Rectal smooth muscle tissue (tissue), 1 donor: ENCODE data around the gene CTXN3.

Source experiments
- H3K27ac ChIP-seq: one replicate; pipeline ENCODE4 v1.7.0; 2013; ENCODE audit warnings: low read depth, low read length, inconsistent platforms
- H3K27me3 ChIP-seq: one replicate; pipeline ENCODE4 v1.7.0; 2013; ENCODE audit warnings: low read length; ENCODE audit not compliant: control insufficient read depth, insufficient read depth
- H3K36me3 ChIP-seq: one replicate; pipeline ENCODE4 v1.7.0; 2013; ENCODE audit warnings: low read length; ENCODE audit not compliant: control insufficient read depth, insufficient read depth
- H3K4me1 ChIP-seq: one replicate; pipeline ENCODE4 v1.7.0; 2013; ENCODE audit warnings: low read length; ENCODE audit not compliant: control insufficient read depth, insufficient read depth
- H3K4me3 ChIP-seq: one replicate; pipeline ENCODE4 v1.7.0; 2013; ENCODE audit warnings: low read length
- H3K9ac ChIP-seq: one replicate; pipeline ENCODE4 v1.7.0; 2013; ENCODE audit warnings: low read length

CTXN3 gene

GRCh38 chr5:127707209-127707608, 58.3 kb downstream of the CTXN3 start:
- H3K27me3 ChIP-seq: no peaks in the 10 kb centered on the region
- H3K27ac ChIP-seq: peak overlapping the region; percentile 42
- no peak overlapping the region for H3K9ac ChIP-seq
- no peak overlapping the region for H3K4me3 ChIP-seq
- H3K4me1 ChIP-seq: no peaks in the 10 kb centered on the region
- no peaks in the 10 kb centered on the region for H3K36me3 ChIP-seq
